ENCODE results near the gene ADAMTS17.

DNA sequence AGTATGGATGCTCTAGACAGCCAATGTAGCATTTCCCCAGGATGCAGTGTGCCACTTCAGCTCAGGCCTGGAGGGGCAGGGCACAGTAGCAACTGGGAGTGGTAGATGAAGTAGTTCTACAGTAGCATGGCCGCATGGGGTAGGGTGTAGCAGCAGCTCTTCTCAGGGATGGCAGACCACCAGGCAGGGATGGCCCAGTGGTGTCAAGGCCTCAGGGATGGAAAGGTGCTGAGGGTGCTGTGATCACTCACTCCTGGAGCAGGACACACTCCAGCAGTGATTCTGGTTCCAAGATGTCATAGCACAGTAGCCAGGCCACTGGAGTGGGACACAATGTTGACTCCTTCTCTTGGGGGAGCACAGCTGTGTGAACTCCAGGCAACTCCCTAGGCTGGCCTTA lies 397.6 kb downstream of the ADAMTS17 start:
- TF ChIP-seq, protein P1, sequence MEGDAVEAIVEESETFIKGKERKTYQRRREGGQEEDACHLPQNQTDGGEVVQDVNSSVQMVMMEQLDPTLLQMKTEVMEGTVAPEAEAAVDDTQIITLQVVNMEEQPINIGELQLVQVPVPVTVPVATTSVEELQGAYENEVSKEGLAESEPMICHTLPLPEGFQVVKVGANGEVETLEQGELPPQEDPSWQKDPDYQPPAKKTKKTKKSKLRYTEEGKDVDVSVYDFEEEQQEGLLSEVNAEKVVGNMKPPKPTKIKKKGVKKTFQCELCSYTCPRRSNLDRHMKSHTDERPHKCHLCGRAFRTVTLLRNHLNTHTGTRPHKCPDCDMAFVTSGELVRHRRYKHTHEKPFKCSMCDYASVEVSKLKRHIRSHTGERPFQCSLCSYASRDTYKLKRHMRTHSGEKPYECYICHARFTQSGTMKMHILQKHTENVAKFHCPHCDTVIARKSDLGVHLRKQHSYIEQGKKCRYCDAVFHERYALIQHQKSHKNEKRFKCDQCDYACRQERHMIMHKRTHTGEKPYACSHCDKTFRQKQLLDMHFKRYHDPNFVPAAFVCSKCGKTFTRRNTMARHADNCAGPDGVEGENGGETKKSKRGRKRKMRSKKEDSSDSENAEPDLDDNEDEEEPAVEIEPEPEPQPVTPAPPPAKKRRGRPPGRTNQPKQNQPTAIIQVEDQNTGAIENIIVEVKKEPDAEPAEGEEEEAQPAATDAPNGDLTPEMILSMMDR (IDR thresholded peaks at IDR 0.05): no peak
- TF ChIP-seq POLR2A (IDR thresholded peaks at IDR 0.05): no peak
- TF ChIP-seq POLR2AphosphoS5 (IDR thresholded peaks at IDR 0.05): no peak
- no peak for TF ChIP-seq EP300 (IDR thresholded peaks at IDR 0.05)
